MV-4-11 (cell line): ENCODE results near the gene ARPC4.
A peak's percentile ranks its signal among the peaks of the same experiment; 100 is the strongest.

ENCODE experiments used
- DNase-seq: peaks from one replicate; lab custom pipeline; 2025; lab: John Stamatoyannopoulos, UW

The ARPC4 gene

GRCh38 chr3:9792405-9793160 is at the start of gene ARPC4, which contains the start of gene TADA3:
Gene ARPC4, plus strand, starts transcription at chr3:9793082. Its CDS starts 40 bp downstream, at chr3:9793122.
Gene TADA3, minus strand, starts transcription at chr3:9792473. Its CDS starts 1,007 bp downstream, at chr3:9791466.
- peak; percentile 96 for DNase-seq

DNA sequence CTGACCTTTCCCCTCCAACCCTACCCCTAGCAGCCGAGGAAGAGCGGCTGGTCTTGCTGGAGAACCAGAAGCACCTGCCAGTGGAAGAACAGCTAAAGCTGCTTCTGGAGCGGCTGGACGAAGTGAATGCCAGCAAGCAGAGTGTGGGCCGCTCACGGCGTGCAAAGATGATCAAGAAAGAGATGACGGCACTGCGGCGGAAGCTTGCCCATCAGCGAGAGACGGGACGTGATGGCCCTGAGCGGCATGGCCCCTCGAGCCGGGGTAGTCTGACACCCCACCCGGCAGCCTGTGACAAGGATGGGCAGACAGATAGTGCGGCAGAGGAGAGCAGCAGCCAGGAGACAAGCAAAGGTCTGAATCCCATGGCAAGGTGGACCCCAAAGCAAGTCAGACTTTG is 49.3 kb upstream of the ARPC4 start:
- no peak for DNase-seq

DNA sequence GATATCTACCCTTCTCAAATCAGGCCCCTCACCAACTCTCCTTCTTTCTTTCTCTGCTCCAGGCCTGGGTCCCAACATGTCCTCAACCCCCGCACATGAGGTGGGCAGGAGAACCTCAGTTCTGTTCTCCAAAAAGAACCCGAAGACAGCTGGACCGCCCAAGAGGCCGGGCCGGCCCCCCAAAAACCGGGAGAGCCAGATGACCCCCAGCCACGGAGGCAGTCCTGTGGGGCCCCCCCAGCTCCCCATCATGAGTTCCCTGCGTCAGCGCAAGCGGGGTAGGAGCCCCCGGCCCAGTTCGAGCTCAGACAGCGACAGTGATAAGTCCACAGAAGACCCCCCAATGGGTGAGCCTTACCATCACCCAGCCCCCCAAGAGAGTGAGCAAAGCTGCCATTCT is 48.7 kb upstream of the ARPC4 start:
- DNase-seq, result no peak

DNA sequence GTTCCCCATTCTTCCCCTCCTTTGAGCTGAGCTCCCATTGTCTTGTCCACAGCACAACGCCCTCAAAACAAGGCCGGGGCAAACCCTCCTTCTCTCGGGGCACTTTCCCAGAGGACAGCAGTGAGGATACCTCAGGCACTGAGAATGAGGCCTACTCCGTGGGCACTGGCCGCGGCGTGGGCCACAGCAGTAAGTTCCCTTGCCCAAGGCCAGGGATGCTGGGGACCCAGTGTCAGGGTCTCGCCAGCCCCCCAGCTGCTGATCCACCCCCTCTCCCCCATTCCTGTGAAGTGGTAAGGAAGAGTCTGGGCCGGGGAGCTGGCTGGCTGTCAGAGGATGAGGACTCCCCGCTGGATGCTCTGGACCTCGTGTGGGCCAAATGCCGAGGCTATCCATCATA is 47.4 kb upstream of the ARPC4 start:
- DNase-seq, result no peak

- DNase-seq, result no peak
Measured at GRCh38 chr3:9746330-9746729, 46.6 kb upstream of the ARPC4 start.

DNA sequence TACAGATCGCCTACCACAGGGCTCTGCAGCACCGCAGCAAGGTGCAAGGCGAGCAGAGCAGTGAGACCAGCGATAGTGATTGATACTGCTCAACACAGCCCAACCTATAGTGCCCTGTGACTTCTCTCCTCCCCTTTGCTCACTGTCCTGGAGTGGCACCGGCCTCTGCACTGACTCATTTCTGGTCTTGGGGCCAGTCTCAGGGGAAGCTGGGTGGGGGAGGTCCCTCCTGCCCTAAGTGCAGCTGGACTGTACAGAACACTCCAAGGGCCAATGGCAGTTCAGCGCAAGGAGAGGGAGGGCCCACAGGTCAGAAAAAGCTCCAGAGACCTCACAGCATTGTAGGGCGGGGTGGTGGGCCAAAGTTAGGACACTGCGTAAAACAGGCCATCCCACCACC is 45.6 kb upstream of the ARPC4 start:
- DNase-seq, result peak; percentile 25

GRCh38 chr3:9748031-9748430 is 44.9 kb upstream of the ARPC4 start:
- DNase-seq, result no peak

GRCh38 chr3:9749296-9749644 is 43.6 kb upstream of the ARPC4 start:
- no peak for DNase-seq

DNA sequence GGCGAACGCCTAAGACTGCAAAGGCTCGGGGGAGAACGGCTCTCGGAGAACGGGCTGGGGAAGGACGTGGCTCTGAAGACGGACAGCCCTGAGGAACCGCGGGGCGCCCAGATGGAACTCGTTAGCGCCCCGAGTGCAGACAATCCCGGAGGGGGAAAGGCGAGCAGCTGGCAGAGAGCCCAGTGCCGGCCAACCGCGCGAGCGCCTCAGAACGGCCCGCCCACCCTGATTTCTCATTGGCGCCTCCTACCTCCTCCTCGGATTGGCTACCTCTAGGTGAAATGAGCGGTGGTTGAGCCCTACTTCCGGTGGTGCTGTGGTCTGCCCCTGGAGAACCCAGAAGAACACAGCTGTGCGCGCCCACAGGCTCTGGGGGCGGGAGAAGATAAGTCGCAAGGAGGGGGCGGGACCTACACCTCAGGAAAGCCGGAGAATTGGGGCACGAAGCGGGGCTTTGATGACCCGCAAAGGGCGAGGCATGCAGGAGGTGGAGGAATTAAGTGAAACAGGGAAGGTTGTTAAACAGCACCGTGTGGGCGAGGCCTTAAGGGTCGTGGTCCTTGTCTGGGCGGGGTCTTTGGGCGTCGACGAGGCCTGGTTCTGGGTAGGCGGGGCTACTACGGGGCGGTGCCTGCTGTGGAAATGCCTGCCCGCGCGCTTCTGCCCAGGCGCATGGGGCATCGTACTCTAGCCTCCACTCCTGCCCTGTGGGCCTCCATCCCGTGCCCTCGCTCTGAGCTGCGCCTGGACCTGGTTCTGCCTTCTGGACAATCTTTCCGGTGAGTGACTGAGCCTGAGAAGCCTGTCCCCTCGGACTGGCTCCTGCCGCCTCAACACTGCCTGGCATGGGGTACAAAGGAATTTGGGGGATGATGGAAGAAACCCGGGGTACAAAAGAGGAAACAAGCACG is 43.0 kb upstream of the ARPC4 start, which contains the start of gene OGG1:
TSS of gene OGG1 (plus strand) at position 308 of the 911 bp plus-strand sequence. CDS start at position 643, 335 bp downstream.
- DNase-seq, result peak; percentile 99

- no peak for DNase-seq
Measured at GRCh38 chr3:9750556-9751411, 42.1 kb upstream of the ARPC4 start.

GRCh38 chr3:9754678-9755077 is 38.2 kb upstream of the ARPC4 start:
- DNase-seq, result no peak

- no peak for DNase-seq
Measured at GRCh38 chr3:9757427-9757826, 35.5 kb upstream of the ARPC4 start.

GRCh38 chr3:9760779-9761505 is 31.9 kb upstream of the ARPC4 start:
- DNase-seq, result no peak

GRCh38 chr3:9761919-9762318 is 31.0 kb upstream of the ARPC4 start:
- DNase-seq, result no peak

GRCh38 chr3:9762871-9763270 is 30.0 kb upstream of the ARPC4 start:
- no peak for DNase-seq

DNA sequence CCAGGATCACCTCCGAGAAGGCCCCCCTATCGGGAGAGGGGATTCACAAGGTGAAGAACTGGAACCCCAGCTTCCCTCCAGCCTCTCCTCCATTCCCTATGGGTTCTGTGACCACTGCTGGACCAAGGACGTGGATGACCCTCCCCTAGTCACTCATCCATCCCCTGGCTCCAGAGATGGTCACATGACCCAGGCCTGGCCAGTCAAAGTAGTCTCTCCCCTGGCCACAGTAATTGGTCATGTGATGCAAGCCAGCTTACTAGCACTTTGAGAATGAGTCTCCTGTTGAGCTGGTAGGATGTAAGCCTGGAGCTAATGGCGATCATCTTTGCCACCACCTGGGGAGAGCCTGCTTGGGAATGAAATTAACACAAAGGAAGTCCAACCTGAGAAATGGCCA is 27.0 kb upstream of the ARPC4 start:
- DNase-seq, result no peak

DNA sequence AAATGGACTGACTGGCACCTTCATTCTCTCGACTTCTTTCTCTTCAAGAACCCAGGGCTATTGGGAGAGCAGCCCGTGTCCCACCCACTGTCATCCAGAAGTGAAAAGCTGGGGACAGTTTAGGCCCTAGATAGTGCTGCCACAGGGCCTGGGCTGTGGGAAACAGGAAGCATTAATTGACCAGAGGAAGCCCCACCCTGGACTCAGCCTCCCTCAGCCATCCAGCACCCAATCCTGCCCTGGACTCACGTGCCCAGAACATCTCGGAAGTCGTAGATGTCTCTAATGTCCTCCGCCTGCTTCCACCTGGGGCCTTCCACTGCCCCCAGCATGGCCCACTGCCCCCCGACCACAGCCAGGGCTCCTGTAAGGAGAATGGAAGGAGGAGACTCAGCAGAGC is 25.5 kb upstream of the ARPC4 start:
- no peak for DNase-seq

- DNase-seq, result no peak
Measured at GRCh38 chr3:9768141-9768775, 24.6 kb upstream of the ARPC4 start.

DNA sequence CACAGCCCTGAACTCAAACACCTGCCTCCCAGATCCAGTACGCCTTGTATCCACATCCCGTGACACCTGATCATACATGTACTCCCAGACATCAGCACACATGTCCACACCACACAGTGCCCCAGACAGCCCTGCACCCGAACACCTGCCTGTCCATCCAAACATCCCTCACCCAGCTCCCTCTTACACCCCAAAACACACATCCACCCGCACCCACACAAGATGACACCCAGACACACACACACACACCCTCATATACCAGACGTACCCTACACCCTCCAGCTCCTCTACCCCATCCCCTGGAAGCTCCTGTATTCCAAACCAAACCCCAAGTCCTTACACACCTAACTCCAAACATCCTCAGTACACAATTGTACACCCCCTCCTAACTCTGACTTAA is 23.9 kb upstream of the ARPC4 start:
- no peak for DNase-seq

DNA sequence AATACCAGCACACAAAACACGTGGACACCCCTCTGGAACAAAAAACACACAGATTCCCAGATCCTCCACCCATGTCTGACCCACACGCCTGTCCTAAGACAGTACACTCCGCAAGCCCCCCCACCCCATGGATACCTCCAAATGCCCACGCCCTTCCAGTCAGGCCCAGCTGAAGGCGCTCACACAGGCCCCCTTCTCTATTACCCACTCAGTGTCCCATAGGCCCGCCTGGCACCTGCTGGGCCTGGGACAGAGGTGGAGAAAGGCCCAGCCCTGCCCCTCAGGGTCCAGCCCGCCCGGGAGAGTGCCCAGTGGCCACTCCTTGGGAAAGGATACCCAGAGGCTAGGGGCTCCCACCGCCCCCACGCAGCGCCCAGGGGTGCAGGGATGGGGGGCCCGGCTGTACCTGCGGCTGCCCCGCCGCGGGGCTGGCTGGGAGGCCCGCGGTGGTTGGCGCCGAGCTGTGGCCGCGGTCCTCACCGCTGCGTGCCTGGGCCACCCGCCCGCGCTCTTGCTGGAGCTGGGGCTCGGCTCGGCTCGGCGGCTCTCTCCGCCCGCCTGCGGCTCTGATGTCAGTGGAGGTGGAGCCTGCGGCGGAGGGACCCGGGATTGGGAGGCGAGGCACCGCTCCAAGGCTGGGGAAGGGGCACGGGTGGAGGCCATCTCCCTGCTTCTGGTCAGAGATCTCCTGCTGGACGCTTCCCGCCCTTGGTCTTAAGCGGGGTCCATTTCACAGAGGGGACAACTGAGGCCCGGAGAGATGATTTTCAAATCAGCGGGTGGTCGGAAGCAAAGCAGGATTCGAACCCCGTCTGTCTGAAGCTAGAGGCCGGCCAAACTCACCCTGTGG is 23.2 kb upstream of the ARPC4 start, which contains the start of gene CAMK1:
TSS of gene CAMK1 (minus strand) at position 522 of the 850 bp plus-strand sequence. CDS start 2,198 bp downstream, outside the sequence.
- DNase-seq, result peak; percentile 30
